ENCODE results near the gene CCNY. TPM values are rescaled to one million over a fixed set of nuclear protein-coding genes. Genes with fewer than 3 reads are reported as not detected.
A peak's percentile ranks its signal among the peaks of the same experiment; 100 is the strongest.
"Not testable (repeated sequence)": the region's sequence is repeated elsewhere in the genome, so short reads cannot be mapped to it uniquely, and the experiment has no call there.

The CCNY gene
- total RNA-seq, 1 donor from 2014 or later: 68.7 TPM

DNA sequence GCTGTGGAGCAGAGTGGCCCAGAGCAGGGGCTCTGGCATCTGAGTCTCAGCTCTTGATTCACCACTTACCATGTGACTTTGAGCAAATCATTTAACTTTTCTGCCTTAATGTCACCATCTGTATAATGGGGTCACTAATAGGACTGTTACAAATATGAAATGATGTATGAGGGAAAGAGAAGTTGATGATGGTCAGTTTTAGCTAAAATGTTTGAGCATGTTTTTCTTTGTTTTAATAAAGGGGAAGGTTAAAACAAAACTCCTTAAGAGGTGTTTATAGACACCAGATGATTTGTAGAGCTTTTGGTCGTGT is 81.0 kb downstream of the CCNY start:
- Mint-ChIP-seq H3K36me3 (ENCODE audit: low read depth) (no peaks in the 10 kb centered on the region), H3K4me1 (ENCODE audit: low read depth) (peaks cover 56% of the 10 kb centered on the region), H3K27me3 (ENCODE audit: low read depth) (no peaks in the 10 kb centered on the region), H3K27ac (ENCODE audit: unreplicated experiment) (no peak overlapping the region), H3K4me3 (ENCODE audit: unreplicated experiment) (no peak overlapping the region), H3K9me3 (ENCODE audit: low read depth) (no peaks in the 10 kb centered on the region)
- TF ChIP-seq, protein P1, sequence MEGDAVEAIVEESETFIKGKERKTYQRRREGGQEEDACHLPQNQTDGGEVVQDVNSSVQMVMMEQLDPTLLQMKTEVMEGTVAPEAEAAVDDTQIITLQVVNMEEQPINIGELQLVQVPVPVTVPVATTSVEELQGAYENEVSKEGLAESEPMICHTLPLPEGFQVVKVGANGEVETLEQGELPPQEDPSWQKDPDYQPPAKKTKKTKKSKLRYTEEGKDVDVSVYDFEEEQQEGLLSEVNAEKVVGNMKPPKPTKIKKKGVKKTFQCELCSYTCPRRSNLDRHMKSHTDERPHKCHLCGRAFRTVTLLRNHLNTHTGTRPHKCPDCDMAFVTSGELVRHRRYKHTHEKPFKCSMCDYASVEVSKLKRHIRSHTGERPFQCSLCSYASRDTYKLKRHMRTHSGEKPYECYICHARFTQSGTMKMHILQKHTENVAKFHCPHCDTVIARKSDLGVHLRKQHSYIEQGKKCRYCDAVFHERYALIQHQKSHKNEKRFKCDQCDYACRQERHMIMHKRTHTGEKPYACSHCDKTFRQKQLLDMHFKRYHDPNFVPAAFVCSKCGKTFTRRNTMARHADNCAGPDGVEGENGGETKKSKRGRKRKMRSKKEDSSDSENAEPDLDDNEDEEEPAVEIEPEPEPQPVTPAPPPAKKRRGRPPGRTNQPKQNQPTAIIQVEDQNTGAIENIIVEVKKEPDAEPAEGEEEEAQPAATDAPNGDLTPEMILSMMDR (IDR thresholded peaks at IDR 0.05): no peak
- no peak for DNase-seq (ENCODE audit: low spot score)

DNA sequence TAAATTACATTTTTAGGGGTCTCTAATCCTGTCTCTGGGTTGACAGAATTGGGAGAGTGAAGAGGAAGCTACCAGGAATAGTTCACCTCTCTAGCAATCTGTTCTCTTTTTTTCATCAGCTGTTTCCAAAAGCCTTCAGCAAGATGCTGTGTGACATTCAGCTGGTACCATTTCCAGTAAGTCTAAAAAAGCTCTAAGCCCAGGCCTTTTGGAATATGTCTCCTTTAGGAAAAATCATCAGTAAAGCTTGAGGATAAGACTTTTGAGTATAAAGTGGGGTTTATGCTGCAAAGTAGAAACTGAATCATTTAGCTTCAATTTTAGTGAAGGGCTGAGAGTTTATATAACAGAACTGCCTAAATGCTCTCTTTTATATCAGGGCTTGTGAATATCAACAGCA is 81.5 kb downstream of the CCNY start:
- no peaks in the 10 kb centered on the region for H3K36me3 Mint-ChIP-seq (ENCODE audit: low read depth)
- no peak overlapping the region for H3K27ac Mint-ChIP-seq (ENCODE audit: unreplicated experiment)
- H3K9me3 Mint-ChIP-seq (ENCODE audit: low read depth): no peaks in the 10 kb centered on the region
- H3K4me3 Mint-ChIP-seq (ENCODE audit: unreplicated experiment): no peak overlapping the region
- peaks cover 61% of the 10 kb centered on the region for H3K4me1 Mint-ChIP-seq (ENCODE audit: low read depth)
- H3K27me3 Mint-ChIP-seq (ENCODE audit: low read depth): no peaks in the 10 kb centered on the region
- DNase-seq (ENCODE audit: low spot score): no peak
- TF ChIP-seq, protein P1 (IDR thresholded peaks at IDR 0.05): no peak

DNA sequence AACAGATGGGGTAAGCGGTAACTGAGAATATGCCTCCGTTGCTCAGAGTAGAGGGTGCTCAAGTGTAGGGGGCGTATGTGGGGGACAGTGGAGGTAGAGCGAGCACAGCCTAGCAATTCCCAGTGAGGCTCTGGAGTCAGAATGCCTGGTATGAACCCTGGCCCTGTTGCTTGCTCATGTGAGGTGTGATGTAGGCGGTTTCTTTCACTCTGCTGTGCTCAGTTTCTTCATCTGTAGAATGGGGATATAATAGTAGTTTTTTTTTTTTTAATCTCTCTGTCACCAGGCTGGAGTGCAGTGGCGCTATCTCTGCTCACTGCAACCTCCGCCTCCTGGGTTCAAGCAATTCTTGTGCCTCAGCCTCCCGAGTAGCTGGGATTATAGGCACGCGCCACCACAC is 82.3 kb downstream of the CCNY start:
- not testable (repeated sequence) for H3K27me3 Mint-ChIP-seq (ENCODE audit: low read depth); H3K9me3 Mint-ChIP-seq (ENCODE audit: low read depth); H3K36me3 Mint-ChIP-seq (ENCODE audit: low read depth); H3K4me3 Mint-ChIP-seq (ENCODE audit: unreplicated experiment); DNase-seq (ENCODE audit: low spot score)
- peak overlapping the region; percentile 25 for H3K27ac Mint-ChIP-seq (ENCODE audit: unreplicated experiment)
- peaks cover 68% of the 10 kb centered on the region for H3K4me1 Mint-ChIP-seq (ENCODE audit: low read depth)

DNA sequence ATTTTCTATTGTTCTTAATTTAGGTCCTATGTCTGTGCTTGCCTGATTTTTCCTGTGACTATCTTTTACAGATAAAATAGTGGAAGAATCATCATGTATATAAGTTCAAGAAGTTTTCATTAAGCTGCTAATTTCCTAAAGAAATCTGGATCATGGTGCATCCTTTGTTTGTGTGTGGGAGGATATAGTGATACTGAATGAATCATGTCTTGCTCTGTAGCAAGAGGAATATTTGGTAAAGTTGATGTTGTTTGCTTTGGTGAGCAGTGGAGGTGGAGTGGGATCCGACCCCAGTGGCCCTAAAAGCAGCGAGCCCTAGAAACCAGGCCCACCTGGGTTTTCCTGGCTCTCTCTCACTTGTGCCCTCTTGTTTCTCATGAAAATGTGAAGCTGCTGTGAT is 83.7 kb downstream of the CCNY start:
- H3K27me3 Mint-ChIP-seq (ENCODE audit: low read depth): no peaks in the 10 kb centered on the region
- no peak overlapping the region for H3K4me3 Mint-ChIP-seq (ENCODE audit: unreplicated experiment)
- no peak overlapping the region for H3K27ac Mint-ChIP-seq (ENCODE audit: unreplicated experiment)
- TF ChIP-seq, protein P1 (IDR thresholded peaks at IDR 0.05): no peak
- peaks cover 74% of the 10 kb centered on the region for H3K4me1 Mint-ChIP-seq (ENCODE audit: low read depth)
- H3K36me3 Mint-ChIP-seq (ENCODE audit: low read depth): no peaks in the 10 kb centered on the region
- no peak for DNase-seq (ENCODE audit: low spot score)
- no peaks in the 10 kb centered on the region for H3K9me3 Mint-ChIP-seq (ENCODE audit: low read depth)

DNA sequence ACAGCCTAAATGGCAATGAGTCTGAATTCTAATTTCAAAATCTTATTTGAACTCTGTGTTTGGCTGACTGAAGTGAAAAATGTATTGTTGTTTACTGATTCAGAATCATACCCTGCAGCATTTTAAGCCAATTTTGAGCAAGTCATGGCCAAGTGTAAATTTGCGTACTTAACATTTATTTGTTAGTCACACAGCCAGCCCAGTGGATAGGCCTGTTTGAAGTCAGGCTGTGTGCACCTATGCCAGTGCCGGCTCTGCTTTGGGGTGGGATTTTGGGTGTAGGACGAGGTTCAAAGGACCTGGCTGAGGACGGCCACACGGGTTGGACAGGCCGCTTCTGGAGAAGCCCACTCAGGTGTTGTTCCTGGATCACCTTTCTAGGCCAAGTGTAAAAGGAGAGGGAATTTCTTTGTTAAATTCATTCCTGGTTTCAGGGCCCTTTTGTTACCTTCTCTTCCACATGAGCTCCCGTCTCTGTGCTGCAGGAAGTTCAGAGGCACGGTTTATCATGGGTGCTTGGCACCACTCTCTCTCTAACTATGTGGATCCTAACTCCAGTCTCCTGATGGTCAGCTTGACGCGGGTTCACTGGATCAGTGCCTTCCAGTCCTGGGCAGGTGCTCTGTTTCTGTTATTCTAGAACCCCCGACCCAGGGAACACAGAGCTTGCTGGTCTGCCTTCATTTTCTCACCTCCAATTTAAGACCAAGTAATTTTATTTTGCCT is 84.7 kb downstream of the CCNY start:
- peaks cover 82% of the 10 kb centered on the region for H3K4me1 Mint-ChIP-seq (ENCODE audit: low read depth)
- no peaks in the 10 kb centered on the region for H3K36me3 Mint-ChIP-seq (ENCODE audit: low read depth)
- H3K4me3 Mint-ChIP-seq (ENCODE audit: unreplicated experiment): peak overlapping the region; percentile 55
- TF ChIP-seq, protein P1 (IDR thresholded peaks at IDR 0.05): no peak
- no peaks in the 10 kb centered on the region for H3K27me3 Mint-ChIP-seq (ENCODE audit: low read depth)
- DNase-seq (ENCODE audit: low spot score): no peak
- peak overlapping the region; percentile 99 for H3K27ac Mint-ChIP-seq (ENCODE audit: unreplicated experiment)
- no peaks in the 10 kb centered on the region for H3K9me3 Mint-ChIP-seq (ENCODE audit: low read depth)

DNA sequence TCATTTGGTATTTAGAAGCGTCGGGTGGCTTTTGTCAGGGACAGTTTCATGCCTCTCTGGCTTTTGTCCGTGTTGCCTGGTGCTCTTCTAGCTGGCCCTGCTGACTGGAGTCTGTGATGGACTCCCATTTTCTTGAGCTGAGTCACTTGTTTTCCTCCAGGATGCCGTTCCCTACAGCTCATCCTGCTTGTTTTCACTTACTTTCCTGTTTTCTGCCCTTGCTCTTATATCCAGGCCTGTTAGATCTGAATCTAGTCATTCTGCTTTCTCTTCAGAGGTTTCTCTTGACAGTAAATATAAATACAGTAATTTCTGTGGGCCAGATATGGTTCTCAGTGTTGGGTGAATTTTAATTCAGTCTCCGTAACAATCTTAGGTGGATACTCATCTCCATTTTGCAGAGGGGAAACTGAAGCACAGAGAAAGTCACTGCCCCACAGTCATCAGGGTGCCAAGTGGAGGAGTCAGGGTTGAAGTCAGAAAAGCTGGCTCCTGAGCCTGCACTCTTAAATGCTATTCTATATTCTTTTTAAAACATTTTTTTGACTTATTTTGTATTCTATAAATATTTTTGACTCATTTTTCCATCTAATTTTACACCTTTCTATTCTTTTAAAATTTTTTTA is 85.4 kb downstream of the CCNY start:
- H3K4me1 Mint-ChIP-seq (ENCODE audit: low read depth): peaks cover 85% of the 10 kb centered on the region
- no peaks in the 10 kb centered on the region for H3K36me3 Mint-ChIP-seq (ENCODE audit: low read depth)
- peak overlapping the region; percentile 99 for H3K27ac Mint-ChIP-seq (ENCODE audit: unreplicated experiment)
- peak overlapping the region; percentile 55 for H3K4me3 Mint-ChIP-seq (ENCODE audit: unreplicated experiment)
- TF ChIP-seq, protein P1 (IDR thresholded peaks at IDR 0.05): no peak
- H3K27me3 Mint-ChIP-seq (ENCODE audit: low read depth): no peaks in the 10 kb centered on the region
- no peaks in the 10 kb centered on the region for H3K9me3 Mint-ChIP-seq (ENCODE audit: low read depth)
- DNase-seq (ENCODE audit: low spot score): no peak

Data from chondrocyte (in vitro differentiated cells).